Smooth muscle cell of the brain vasculature (primary cell): ENCODE data around the gene IMP3.
"Not testable (repeated sequence)": the region's sequence is repeated elsewhere in the genome, so short reads cannot be mapped to it uniquely, and the experiment has no call there.

ENCODE experiments used
- DNase-seq: peaks from one replicate; pipeline ENCODE4 v3.0.0-alpha.2; 2012; ENCODE audit warnings: low read depth, low spot score

The IMP3 gene, protein sequence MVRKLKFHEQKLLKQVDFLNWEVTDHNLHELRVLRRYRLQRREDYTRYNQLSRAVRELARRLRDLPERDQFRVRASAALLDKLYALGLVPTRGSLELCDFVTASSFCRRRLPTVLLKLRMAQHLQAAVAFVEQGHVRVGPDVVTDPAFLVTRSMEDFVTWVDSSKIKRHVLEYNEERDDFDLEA

GRCh38 chr15:75639709-75640482 lies at the start of gene IMP3:
IMP3 (minus strand) TSS chr15:75640224; CDS start chr15:75640168, 56 bp downstream.
- peak; percentile 93 for DNase-seq

DNA sequence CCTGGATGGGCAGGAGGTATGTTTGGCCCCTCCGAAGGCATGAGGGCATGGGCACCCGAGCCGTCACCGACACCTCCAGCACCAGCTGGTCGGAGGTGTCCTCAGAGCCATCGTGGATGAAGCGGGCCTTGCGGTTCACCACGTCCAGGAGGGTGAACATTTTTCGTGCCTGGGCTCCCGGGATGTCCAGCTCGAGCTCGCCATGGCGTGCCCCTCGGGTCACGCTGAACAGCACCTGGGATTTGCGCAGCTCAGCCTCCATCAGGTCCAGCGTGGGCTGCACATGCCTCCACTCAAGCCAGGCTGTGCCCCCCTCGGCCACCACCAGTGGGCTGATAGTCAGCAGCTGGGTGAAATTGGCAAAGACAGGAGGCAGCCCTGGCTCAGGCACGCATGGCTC lies 49.4 kb upstream of the IMP3 start:
- DNase-seq: not testable (repeated sequence)

GRCh38 chr15:75688831-75689230 lies 48.8 kb upstream of the IMP3 start:
- no peak for DNase-seq

DNA sequence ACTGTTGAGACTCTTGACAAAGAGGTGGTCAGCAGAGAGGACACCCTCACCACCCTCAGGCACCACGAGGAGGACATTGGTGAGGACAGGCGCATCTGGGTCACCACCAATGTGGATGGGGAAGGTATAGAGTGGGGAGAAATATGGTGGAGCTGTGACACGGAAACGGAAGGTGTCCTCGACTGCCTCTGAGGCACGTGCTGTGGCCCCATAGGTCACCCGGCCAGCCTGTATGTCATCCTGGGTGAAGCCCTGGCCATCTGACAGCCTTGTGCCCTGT lies 48.2 kb upstream of the IMP3 start:
- no peak for DNase-seq

DNA sequence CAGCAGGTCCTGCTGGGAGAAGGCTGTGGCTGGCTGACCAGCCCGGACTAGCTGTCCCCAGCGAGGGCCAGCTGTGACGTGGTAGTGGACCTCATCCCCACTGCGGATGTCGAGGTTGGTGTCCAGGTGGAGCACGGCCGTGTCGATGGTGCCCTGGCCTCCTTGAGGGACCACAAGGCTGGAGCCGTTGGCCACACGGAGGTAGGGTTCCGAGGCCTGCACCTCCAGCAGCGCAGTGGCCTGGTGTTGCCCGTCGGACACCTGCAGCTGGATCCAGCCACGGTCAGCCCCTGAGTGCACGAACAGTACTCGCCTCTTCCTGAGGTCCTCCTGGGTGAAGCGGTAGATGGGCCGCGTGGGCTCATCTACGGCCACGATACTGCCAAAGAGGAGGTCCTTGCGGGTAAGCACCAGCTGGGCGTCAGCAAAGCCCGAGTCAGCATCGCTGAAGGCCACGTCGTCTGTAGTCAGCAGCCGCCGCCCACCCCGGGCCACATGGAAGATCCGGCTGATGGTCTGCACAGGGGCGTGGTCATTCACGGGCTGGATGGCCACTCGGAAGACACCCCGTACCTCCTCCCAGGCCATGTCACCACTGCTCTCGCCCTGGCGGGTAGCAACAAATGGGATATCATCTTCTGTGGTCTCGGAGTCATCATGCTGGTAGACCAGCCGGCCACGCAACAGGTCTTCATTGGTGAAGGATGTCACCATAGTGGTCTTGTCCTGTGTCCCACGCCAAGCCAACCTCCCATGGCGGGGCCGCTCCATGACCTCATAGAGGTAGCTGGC lies 47.7 kb upstream of the IMP3 start:
- no peak for DNase-seq

DNA sequence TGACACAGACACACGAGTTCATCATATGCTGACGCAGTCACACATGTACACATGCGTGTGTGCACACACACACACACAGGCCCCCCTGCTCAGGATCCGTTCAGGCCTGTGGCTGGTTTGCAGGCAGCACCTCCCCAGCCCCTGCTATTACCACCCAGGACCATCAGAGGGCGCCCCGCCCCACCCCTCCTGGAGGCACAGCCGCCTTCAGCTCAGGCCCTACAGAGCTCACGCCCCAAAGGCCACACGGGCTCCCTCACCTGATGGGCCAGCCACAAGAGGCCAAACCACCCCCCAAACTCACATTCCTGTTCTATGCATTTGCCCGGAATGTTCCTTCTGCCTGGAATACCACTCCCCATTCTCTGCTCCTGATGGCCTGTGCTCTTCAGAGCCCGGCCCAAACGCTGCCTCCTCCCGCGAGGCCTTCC lies 46.2 kb upstream of the IMP3 start:
- DNase-seq: not testable (repeated sequence)

DNA sequence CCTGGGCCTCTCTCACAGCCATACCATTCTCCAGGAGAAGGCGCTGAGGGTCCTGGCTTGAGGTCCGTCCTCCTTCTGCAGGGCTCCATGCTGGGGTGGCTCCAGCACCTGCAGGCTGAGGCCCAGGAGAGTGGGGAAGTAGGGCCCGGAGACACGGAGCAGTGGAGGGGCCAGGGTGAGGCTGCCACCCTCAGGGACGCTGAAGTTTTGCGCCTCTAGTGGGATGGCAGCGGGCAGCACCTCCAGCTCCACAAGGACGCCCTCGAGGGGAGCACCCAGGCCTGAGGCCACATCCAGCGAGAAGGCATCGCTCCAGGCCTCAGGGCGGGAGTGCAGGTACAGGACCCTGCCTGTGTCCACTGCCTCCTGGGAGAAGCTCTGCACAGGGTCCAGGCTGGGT lies 45.2 kb upstream of the IMP3 start:
- DNase-seq: no peak

GRCh38 chr15:75684648-75685047 lies 44.6 kb upstream of the IMP3 start:
- DNase-seq: no peak

- not testable (repeated sequence) for DNase-seq
Observed at GRCh38 chr15:75683646-75684312, 43.8 kb upstream of the IMP3 start.

DNA sequence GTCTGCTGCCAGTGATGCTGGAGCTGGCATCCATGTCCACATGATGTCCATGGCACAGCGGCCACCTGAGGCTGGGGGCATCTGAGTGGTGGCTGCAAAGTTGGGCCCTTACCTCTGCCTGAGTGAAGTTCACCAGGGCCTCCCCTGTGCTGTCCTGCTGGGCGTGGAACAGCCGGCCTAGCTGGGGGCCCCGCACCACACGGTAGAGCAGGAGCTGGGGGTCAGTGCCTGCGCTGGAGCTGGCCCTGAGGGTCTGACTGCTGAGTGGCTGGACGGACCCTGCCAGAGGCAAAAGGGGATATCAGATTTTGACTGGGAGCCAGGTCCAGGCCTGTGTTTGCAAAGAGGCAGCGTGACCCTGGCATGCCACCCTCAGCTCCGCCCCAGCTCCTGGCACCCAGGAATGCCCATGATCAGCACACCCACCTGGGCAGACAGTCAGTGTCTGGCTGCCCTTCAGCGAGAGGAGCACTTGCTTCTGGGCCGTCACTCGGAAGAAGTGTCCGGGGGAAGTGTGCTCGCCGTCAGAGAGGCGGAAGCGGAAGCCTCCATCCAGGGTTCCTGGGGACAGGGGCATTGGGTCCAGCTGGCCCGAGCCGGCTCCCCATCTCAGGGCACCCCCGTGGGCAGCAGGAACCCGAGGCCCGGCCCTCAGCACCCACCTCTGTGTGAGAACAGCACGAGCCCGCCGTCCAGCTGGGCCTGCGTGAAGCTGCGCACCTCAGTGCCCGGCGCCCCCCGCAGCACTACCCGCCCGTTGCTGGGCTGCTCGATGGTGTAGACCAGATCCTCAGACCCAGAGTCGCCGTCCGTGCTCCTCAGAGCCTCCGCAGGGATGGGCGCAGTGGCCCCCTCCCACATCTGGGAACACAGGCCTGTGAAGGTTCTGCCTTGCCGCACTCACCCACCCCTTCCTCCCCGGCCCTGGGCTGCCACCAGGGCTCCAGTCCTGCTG lies 42.4 kb upstream of the IMP3 start:
- DNase-seq: no peak

- DNase-seq: no peak
Observed at GRCh38 chr15:75680007-75680789, 40.2 kb upstream of the IMP3 start.

- DNase-seq: not testable (repeated sequence)
Observed at GRCh38 chr15:75678324-75678690, 38.3 kb upstream of the IMP3 start.

- DNase-seq: no peak
Observed at GRCh38 chr15:75677465-75678323, 37.7 kb upstream of the IMP3 start.

DNA sequence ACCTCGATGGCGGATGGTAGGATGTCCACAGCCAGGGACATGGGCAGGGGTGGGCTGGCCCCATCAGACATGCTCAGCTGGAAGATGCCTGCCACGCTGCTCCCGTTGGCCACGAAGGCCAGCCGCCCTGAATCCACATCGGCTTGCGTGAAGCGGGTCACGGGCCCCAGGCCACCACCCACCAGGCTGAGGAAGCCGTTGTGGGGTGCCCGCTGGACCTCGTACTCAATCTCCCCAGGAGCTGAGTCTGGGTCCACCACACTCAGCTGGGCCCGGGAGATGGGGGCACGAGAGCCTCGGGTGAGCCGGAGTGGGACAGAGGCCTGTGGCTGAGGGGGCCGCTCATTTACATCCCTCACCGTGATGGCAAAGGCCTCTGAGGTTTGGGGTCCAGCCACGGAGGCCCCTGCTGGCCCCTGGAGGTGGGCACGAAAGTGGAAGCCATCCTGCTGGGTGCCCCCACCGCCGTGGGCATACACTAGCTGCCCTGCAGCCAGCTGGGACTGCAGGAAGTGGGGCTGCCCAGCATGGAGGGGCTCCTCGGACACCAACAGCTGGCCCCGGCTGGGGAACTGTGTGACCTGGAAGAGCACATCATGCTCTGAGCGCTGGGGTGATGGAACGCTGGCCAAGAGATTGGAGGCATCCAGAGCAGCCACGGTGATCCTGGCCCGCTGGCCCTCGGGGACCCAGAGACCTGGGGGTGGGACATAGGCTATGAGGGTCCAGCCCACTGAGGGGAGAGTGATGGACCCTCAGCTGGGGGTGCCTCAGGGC lies 36.9 kb upstream of the IMP3 start:
- DNase-seq: no peak

GRCh38 chr15:75675579-75676404 lies 35.8 kb upstream of the IMP3 start:
- DNase-seq: no peak

DNA sequence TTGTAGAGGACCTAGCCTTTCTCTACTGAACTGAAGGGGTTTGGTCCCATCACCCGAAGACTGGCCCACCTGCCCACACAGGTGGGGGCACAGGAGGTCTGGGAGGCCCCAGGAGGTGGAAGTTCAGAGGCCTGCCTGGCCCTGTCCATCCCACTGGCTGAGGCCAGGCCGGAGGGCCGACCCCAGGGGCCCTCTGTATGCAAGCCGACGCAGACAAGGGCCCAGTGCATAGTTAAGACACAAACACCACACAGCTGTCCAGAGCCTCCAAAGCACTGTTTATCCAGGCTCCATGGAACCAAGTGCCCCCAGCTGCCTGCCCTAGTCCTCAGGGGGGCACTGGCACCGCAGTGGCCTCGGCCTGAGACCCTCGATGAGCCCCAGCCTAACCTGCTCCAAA lies 34.3 kb upstream of the IMP3 start:
- no peak for DNase-seq

GRCh38 chr15:75673426-75674235 lies 33.6 kb upstream of the IMP3 start:
- no peak for DNase-seq
